T-helper 22 cell (primary cell): ENCODE results near the gene ARGLU1.

Experiments used
- DNase-seq: peaks from one replicate; pipeline ENCODE4 v3.0.0-alpha.2; 2020; ENCODE audit warnings: low read depth

The ARGLU1 gene

DNA sequence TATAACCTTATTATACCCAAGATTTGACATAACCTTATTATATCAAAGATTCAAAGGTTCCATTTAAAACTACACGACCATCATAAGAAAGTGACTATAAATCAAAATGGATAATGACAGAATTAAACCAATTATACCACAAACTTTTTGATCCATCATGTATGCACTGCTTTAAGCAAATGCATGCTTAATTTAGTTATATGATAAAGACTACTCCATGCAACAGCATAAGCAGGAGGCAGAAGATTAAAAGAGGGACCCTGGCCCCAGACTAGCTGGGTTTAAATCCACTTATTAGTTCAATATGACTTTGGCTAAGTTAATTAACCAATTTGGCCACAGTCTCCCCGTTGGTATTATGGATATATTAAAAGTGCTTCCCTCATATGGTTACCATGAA, 43.8 kb downstream of the ARGLU1 start:
- no peak for DNase-seq

DNA sequence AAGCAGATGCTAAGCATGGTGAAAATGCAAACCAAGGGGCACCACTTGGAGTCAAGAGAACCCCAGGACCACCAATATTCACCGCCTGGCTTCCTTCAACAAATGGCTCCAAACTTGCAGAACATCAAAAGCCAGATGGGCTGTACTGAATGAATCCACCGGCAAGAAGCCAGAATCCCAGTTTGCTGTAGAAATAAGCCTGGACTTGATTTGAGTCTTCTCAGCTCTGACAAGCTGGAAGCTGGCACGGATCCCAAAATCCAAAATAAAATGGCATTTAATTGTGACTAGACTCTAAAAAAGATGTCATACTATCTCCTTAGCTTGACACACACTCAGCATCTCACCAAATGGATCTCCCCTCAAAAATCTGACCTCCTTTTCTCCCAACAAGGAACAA, 44.4 kb downstream of the ARGLU1 start:
- no peak for DNase-seq

DNA sequence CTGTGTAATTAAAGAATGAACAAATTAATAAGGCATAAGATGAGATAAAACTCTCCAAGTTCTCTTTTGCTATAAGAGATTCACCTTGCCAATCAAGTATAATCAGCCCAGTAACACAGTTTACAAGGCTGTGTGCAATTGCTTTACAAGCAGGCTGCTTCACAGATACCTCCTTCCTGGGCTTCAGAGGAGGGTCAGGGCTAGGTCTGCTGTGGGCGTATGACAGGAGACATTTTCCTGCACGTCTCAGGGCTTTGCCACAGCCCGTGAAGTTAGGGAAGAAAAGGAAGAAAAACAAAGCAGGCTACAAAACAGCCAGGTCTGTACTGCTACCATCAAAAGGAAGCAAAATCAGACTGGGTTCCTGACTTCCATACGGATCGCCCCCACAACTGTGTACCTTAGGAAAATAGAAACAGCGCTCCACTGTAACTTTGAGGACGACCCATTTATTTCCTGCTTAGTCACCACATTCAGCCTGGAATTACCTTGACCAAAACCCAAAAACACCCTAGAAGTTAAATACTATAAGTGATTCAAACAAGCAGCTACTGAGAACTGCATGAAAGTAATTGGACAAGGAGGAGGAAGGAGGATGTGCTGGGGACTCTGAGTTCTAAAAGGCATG, 44.9 kb downstream of the ARGLU1 start:
- no peak for DNase-seq

DNA sequence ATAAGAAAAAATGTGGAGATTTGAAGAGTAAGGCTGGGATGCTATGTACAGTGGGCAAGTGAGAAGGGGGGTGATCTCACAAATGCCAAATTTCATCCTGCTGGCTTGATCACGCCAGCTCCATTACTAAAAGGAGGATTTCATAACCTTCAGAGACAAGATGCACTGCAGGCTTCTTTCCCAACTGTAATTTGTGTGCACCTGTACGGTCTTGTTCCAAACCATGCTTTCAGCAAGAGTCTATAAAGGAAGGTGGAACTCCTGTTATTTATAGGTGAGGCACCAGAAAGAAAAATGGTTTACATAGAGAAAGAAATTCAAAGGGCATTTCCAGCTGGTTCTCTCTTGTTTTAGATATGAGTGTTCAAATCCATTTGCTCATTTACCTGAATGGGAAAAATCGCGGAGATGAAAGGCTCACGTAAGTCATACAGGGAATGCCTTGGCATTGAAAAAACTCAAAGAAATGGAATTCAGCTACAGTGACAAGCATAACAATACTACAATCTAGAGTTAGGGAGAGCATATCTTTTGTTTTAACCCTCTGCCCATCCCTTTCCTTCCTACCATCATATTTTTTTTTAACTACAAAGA, 45.7 kb downstream of the ARGLU1 start:
- DNase-seq, result no peak

DNA sequence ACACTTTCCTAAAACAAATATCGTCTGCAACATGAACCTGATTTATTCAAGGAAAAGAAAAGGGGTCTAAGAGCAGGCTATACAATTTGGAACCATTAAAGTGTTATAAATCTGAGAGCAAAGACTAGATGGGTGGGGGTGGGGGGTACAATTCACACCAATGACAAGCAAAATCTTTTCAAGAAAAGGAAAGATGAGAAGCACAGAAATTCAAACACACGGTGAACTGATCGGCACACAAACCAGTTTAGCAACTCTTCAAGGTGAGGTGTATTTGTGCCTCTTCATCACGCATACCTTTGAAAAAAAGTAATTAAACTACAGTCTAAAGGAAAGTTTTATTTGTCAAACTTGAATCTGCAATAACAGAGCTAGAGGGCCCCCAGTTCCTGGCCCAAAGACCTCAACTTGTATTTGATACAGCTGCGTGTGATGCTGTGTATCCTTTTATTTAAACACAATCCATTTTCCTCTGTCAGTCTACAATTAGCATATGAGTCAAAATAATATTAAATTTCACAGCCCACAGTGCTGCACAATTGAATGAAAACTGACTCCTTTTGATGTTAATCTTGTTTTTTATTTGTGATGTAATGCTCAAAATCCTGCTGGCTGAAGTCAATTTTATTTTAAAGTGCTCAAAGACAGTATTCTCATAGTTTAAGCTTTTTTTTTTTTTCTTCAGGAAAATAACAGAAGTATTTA, 46.7 kb downstream of the ARGLU1 start:
- DNase-seq, result no peak

DNA sequence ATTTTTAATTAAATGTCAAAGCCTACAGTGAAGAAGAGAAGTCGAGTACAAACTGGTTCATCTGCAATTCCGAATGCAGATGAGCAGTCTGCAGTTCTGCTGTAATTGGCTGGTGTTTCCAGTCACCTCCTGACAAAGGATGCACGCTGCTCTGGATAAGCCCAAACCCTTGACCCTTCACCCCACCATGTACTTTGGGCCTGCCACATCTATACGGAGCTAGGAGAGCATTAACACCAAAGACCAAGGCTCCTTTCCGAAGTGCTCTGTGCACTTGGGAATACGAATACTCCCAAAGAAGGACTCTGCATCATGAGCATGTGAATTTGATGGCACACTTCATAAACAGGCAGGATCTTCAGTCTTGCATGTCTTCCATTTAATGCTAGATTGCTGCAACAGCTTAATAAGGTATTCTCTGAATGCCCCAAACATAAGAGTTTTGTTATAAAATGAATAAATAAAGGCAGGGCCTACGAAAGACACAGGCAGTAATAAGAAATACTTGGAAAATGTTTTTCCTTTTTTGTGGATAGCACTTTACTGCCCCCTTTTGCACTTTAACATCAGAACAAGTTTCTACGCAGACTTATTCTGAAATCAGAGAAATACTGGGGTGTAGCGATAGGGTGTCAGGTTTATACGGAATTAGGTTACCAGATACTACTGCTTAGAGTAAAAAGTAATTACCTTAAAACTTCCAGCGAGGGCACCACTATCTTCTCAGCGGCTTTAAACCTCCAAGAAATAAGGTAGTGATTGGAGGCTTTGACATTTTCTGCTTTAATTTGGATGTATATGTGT, 47.5 kb downstream of the ARGLU1 start:
- DNase-seq, result no peak

DNA sequence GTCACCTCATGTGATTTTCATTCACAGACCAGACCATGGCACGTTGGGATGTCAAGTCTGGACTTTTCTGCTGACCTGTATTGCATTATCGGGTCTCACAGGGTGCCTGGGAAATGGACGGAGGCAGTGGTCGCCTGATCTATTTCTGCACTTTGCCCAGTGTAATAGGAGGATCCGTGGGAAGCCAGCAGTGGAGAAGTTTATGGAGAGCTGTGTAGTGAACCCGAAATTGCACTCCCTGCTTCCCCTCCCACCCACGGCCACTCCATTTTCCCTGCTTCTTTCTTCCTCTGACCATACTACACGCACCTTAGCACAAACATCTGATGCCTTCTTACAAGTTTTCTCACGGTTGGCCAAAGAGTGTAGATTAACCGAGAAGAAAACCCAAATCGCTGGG, 49.4 kb downstream of the ARGLU1 start:
- no peak for DNase-seq

DNA sequence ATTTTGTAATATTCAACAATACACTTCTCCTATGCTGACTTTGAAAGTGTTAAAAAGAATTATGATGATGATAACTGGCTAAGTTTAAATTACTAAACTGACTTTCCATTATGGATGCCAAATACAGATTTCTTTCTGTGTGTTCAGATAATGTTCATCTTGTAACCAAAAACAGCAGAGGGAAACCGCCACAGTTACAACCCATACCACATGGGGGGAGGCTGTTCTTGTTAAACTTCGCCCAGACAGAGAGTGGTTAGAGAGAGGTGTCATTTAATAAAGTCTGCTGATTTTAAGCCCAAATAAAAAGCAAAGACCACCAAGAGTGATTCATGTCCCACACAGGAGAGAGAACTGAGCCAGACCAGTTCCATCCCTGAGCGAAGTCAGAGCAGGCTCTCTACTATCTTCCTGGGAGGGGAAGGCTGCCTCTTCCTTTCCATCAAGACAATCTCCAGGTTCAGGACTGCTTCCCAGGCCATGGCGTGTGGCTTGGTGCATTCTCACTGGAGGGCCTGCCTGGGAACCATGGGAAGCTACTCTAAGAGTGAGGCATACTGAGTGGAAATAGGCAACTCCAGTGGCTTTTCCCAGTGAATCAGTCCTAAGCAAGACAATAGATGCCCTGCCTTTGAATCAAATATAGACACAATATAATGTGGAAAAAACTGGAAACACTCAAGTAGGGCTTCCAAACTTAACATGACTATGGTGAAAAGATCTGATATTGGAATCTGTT, 50.7 kb downstream of the ARGLU1 start:
- DNase-seq, result no peak

DNA sequence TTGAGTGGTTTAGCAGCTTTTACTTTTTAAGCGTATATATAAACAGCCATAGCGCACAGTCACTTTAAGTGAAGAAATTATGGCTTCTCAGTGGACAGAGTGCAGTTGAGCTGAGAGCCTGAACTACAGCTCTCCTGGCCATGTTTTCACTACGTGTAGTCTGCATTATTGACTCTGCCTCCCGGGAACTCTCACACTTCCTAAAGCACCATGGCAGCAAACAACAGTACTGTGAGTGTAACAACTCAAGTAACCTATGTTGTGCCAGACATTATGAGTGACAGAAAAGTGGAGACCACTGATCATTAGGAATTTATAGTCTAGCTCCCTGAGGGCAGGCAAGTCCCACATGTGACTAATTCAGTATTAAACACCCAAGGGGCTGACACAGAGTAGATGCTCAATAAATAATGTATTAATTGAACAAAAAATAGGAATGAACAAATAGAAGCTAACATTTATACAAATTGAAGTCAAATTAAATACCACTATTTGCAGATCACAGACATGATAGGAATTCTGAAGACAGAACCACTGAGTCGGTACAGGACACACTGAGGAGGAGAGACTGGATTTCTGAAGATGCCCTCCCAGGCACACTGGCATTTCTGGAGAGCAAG, 52.2 kb downstream of the ARGLU1 start:
- no peak for DNase-seq

DNA sequence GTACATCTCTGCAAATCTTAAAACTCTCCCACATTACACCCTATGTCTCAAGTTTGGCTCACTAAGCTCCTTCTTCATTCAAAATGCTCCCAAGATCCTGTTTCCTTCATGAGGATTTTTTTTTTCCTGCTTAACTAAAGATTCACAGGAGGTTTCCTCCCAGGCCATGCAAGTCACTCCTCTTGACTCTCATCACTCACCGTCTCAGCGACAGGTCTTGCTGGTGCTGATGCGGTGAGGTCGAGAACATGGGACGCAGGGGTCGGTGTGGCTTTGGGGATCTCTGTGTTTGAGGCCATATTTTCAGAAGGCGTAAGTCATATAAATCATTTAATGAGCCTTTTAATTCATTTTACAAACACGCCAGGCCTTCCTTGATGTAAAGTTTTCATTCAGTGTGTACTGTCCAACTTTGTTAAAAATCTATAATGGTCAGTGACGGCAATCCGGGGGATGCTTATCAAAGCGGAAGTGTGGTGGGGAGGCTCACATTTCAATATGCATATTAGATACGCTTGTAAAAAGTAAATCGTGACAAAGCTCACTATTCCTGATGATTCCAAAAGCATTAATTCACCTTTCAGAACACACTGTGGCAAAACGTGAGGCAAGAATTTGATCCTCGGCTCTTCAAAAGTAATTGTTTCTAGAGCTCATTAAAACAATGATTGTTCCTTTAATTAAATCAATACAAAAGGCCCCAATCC, 52.9 kb downstream of the ARGLU1 start:
- DNase-seq, result no peak

DNA sequence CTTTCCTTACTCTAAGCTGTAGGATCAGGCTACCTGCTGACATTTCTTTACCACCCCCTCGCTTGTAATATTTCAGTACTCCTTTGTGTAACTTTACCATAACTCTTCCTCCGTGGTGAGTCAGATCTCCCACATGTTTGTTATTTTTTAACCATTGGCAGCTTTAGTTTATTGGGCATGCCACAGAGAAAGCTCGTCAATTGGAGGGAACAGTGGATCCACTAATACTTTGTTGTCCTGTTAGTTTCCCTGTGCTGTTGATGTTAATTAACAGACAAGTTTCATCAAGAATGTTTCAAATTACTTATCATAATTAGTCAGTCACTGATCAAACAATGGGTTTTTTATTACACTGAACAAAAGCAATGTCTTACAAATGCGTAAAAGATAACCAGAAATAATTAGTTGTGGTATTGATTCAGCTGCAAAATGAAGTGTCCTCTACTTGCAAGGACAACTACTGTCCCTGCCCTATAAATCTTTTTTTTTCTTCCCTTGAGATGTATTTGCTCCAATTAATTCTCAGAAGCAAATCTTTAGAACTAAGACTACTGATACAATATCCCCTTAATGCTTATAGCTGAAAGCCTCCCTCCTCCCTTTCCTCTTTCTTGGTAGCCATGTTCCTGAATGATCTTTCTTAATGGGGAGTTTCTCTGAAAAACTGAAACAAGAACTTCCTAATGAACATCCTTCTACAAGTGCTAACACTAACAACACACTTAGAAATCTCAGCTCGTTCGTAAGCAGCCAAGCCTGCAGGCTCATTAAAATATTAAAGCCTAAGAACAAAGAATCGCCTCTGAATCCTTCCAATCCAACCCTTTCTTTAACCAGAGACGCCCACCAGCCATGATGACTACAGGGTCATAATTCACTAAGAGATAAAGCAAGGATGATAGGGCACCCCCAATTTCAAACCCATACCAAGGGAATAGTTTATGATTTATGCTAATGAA, 54.6 kb downstream of the ARGLU1 start:
- no peak for DNase-seq

DNA sequence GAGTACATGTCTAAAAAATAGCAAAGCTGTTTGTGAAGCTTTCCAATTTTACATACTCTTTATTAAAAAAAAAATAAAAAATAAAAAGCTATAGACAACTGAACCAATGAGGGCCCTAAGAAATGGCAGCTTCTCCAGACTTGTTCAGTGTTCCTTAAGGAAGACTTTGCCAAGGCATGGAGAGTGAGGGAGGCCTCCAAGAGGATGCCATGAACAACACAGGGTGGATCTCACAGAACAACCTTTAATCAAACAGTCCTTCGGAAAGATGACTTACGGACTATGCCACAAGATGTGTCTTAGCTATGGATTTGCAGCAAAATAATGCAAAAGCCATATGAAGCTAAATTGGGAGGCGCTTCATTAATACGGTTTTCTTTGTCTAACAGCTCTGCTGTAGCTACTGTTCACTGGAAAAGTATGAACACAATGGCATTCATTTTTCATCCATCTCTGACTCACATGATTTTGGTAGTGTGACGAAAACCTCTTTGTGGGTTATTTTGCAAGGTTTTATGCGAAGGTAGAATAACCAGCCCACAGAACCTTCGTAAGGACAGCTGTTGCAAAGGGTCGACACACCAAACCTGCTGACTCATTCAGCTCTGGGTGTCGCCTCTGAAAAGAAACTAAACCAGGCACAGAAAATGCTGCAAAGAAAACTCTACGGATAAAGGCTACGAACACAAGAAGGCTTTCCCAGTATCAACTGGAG, 60.2 kb downstream of the ARGLU1 start:
- no peak for DNase-seq

DNA sequence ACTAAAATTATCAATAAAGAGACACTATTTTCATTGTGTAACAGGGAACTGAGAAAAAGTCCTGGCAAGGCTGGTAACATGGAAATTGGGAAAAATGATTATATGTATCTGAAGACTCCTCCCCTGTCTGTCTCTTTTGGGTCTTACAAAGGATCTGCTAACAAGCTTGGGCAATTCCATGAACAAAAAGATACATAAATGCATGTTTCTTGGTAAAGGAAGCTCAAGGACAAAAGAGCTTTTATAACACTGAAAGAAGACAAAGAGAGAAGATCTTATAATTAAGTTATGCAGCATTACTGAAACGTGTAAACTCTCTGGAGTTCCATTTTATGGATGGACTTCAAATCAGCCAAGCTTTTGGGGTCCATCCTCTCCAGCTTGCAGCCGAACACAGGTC, 61.7 kb downstream of the ARGLU1 start:
- DNase-seq, result no peak

DNA sequence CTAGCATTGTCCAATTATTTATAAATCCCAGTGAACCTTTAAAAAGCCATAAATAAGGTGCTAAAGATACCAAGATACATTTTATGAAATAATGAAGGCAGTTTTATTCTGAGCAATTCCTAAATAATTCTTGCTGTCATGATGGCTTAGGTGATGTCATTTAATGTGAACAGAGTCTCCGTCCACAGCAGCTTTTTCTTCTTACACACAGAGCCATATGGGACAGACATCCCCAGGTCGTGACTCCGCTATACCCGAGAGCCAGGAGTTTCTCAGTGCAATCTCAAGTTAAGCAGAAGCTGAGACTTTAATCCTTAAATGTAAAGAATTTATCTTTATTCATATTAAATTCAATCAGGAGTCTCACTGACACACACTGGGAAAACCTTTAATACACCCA, 62.2 kb downstream of the ARGLU1 start:
- no peak for DNase-seq

DNA sequence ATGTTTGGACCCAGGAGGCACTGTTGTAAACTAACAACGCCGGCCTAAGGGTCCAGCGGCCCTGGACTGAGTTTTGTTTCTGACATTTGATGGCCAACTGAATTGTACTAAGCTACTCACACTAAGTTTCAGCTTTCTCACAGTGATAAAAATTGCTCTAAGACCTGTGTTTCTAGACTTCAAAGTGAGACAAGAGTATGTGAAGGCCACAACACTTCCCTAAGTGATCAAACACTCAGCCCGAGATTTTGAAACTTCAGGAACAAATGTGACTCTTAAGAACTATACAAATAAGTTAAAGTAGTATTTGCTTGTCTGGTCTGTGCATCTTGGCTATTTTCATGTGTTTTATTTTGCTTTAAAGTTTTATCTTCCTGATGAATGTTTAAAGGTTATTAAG, 62.6 kb downstream of the ARGLU1 start:
- no peak for DNase-seq

DNA sequence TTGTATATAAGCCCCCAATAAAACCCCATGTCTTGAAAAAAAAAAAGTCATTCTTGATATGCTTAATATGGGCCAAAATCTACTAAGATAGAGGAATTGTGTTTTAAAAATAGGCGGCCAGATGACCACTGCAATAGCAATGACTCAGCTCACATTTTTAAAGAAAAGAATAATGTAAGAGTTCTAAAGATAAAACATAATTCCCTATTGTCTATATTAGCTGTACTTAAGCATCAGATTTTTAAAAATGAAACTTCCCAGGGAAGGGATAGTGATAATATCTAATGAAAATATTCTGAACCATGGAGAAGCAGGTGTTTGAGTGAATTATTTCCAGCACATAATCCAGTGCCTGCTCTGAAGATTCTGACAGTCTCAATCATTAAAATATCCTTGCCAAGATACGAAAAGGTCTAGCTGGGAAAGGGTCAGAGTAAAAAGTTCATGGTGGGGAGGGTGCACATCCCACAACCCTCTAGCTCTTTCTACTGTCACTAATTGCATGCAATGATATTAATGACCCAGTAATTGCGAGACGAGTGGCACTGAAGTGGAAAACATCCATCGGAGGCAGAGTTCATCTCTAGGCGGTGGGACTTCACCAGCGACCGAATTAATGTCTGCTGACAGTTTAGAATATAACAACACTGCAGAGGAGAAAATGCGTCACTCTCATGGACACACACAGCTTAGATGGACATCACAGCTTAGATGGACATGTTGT, 64.0 kb downstream of the ARGLU1 start:
- DNase-seq, result no peak

DNA sequence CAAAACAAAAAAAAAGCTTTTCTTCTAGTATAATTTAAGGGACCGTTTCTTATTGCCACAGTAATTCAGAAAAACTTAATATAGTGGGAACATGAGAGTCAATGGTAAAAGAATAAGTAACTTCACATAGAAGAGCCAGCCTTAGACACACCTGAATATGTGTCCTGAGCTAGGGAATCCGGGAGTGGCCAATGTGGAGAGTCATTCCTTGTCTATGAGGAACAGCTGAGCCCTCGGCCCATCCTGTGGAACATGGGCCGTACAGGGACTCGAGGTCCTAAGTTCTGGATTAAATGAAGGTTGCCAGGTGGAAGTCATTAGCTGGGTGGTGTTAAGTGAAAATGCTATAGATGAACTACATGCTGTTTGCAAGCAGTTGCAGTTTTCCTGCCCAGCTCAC, 64.7 kb downstream of the ARGLU1 start:
- DNase-seq, result no peak

DNA sequence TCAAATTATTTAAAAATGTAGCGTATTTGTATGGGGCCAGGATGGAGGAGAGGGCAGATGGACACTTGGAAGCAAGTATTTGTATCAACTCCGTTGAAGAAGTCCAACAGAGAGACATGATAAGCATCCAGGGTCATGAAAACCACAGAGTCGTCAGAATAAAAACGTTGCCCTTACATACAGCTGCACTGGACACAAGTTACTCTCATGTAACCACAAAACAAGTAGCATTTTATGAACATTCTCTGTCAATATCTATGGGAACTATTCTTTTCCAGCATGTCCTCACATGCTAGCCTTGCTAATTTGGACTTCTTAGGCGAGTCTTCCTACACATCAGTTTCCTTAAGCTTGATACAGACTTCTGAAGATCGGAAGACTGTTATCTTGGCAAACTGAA, 67.5 kb downstream of the ARGLU1 start:
- no peak for DNase-seq

DNA sequence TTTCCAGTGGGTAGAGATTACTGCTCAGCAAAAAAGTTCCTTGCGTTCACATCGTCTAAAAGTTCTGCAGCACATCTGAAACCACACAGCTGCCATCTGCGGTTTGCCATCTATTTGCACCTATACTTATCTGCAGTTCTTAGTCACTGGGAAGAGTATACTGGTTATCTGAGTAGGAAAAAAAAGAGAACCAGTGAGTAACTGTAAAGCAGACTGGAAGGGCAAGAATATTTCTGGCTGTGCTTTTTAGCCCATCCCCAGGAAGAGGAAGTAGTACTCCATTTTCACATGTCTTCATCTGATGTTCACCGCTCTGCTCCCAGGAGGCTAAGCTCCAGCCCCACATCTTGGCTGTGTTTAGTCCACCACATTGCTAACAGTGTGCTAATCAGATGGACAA, 68.0 kb downstream of the ARGLU1 start:
- no peak for DNase-seq
